PC-9 (cell line): ENCODE measurements around the gene EDARADD. TPM values are rescaled to one million over a fixed set of nuclear protein-coding genes. Genes with fewer than 3 reads are reported as not detected.

Source experiments
- BruUV-seq: library from RNA; stranded (reverse); fragments of 400-500 nt; replicated peaks from 2 replicates; lab custom pipeline; 2021; lab: Mats Ljungman, UMichigan
- CTCF ChIA-PET: fragments of 300-600 bp; sonication (Branson Sonifier 250); formaldehyde crosslinking; loops from one replicate; lab custom pipeline; 2022; ENCODE audit warnings: antibody characterized with exemption; lab: Charles Lee
- POLR2A ChIA-PET: fragments of 300-600 bp; sonication (Branson Sonifier 250); formaldehyde crosslinking; loops from one replicate; lab custom pipeline; 2022; ENCODE audit warnings: antibody characterized with exemption; ENCODE audit not compliant: unreplicated experiment; lab: Charles Lee
- DNase-seq, 2 experiments: peaks; one replicate each; pipeline versions ENCODE4 v3.0.0 to v3.0.0-alpha.2; 2015 to 2022; ENCODE audit warnings: mixed read lengths in 1 of 2
- H2AFZ ChIP-seq: fragments of 200-600 bp; sonication (generic); 2 replicates; pipeline ENCODE4 v1.8.1; 2017; ENCODE audit warnings: antibody characterized with exemption
- H3F3A ChIP-seq: fragments of 200-600 bp; sonication (generic); 2 replicates; pipeline ENCODE4 v1.8.1; 2017; ENCODE audit warnings: antibody characterized with exemption, mild to moderate bottlenecking, low read depth; ENCODE audit not compliant: insufficient read depth
- H3K27ac ChIP-seq: fragments of 200-600 bp; sonication (generic); 2 replicates; pipeline ENCODE4 v1.6.1; 2016; ENCODE audit warnings: mixed run types
- H3K27me3 ChIP-seq: fragments of 200-600 bp; sonication (generic); 2 replicates; pipeline ENCODE4 v1.6.1; 2016; ENCODE audit warnings: low read depth, mixed run types; ENCODE audit not compliant: insufficient read depth
- H3K36me3 ChIP-seq: fragments of 200-600 bp; sonication (generic); 2 replicates; pipeline ENCODE4 v1.6.1; 2016; ENCODE audit warnings: low read depth, mixed run types
- H3K4me1 ChIP-seq: fragments of 200-600 bp; sonication (generic); replicated peaks from 2 replicates; pipeline ENCODE4 v1.6.1; 2016; ENCODE audit warnings: mixed run types; ENCODE audit not compliant: insufficient read depth
- H3K4me2 ChIP-seq: fragments of 200-600 bp; sonication (generic); 2 replicates; pipeline ENCODE4 v1.6.1; 2017; ENCODE audit warnings: mixed run types
- H3K4me3 ChIP-seq: fragments of 200-600 bp; sonication (generic); 2 replicates; pipeline ENCODE4 v1.6.1; 2016; ENCODE audit warnings: mixed run types
- H3K79me2 ChIP-seq: fragments of 200-600 bp; sonication (generic); 2 replicates; pipeline ENCODE4 v1.6.1; 2017; ENCODE audit warnings: low read depth, mixed run types
- H3K9me2 ChIP-seq: fragments of 200-600 bp; sonication (generic); 2 replicates; pipeline ENCODE4 v1.8.1; 2017; ENCODE audit warnings: mild to moderate bottlenecking; ENCODE audit not compliant: insufficient read depth
- H3K9me3 ChIP-seq: fragments of 200-600 bp; sonication (generic); 2 replicates; pipeline ENCODE4 v1.8.1; 2016; ENCODE audit warnings: low read depth; ENCODE audit not compliant: insufficient read depth
- H4K20me1 ChIP-seq: fragments of 200-600 bp; sonication (generic); 2 replicates; pipeline ENCODE4 v1.8.1; 2017; ENCODE audit not compliant: insufficient read depth
- EZH2 ChIP-seq: fragments of 200-600 bp; sonication (generic); IDR thresholded peaks from 2 replicates; pipeline ENCODE4 v1.8.0; 2017; ENCODE audit warnings: antibody characterized with exemption, low read depth
- intact Hi-C: fragments of 100-400 bp; cut with micrococcal nuclease; formaldehyde crosslinking; loops from one replicate; pipeline ENCODE4 v1.10.0; 2022; ENCODE audit not compliant: unreplicated experiment
- total RNA-seq: library from RNA; stranded (reverse); gene quantifications from 2 replicates; pipeline ENCODE4 v1.2.3, GENCODE V29; 2021
- TF ChIP-seq, protein P1 (sequence below): fragments of 200-600 bp; sonication (generic); conservative IDR thresholded peaks from 2 replicates; pipeline ENCODE4 v1.6.1; 2017; ENCODE audit warnings: mixed run types, antibody characterized with exemption, mild to moderate bottlenecking, moderate library complexity

The EDARADD gene
- total RNA-seq, 1 experiment from 2014 or later, result not detected

DNA sequence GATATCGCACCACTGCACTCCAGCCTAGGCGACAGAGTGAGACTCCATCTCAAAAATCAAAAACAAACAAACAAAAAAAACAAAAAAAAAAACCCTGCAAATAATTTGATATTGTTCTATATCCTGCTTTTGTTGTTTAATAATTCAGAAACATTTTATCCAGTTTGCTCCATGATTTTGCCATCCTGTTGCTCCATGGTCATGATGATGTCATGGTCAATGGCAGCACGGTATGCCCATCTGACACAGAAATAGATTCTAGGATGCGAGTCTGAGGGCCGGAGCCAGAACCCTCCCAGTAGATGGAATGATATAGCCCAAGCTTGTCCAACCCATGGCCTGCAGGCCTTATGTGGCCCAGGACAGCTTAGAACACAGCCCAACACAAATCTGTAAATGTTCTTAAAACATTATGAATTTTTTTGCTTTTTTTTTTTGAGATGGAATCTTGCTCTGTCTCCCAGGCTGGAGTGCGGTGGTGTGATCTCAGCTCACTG is 39.8 kb downstream of the EDARADD start:
- intact Hi-C loops, result no loop called here

DNA sequence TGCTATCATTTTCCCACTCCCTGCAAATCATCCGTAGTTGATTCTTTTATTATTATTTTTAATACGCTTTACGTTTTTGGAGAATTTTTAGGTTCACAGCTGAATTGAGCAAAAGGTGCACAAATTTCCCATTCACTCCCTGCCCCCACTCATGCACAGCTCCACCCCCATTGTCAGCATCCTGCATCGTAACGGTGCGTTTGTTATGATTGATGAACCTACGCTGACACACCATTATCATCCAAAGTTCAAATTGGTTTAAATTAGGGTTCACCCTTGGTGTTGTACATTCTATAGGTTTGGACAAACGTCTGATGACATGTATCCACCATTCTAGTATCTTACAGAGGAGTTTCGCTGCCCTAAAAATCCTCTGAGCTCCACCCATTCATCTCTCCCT is 44.5 kb downstream of the EDARADD start:
- no peak overlapping the region for H3K27ac ChIP-seq
- intact Hi-C loops, result no loop called here
- no peaks in the 10 kb centered on the region for H3K4me1 ChIP-seq
- H3K4me3 ChIP-seq, result no peak overlapping the region
- no peak overlapping the region for H2AFZ ChIP-seq
- ChIA-PET CTCF (no interaction called here), POLR2A (no interaction called here)
- no peaks in the 10 kb centered on the region for H3K9me2 ChIP-seq
- no peaks in the 10 kb centered on the region for H3K79me2 ChIP-seq
- no peak for DNase-seq
- H3K27me3 ChIP-seq, result 0 out of 2 replicates have a peak, but pooled peaks cover 4% of the 10 kb centered on the region
- H3K36me3 ChIP-seq, result no peaks in the 10 kb centered on the region
- H3K4me2 ChIP-seq, result no peak overlapping the region
- H3F3A ChIP-seq, result no peaks in the 10 kb centered on the region
- H3K9me3 ChIP-seq, result no peaks in the 10 kb centered on the region
- no peak for TF ChIP-seq EZH2
- TF ChIP-seq, protein P1, sequence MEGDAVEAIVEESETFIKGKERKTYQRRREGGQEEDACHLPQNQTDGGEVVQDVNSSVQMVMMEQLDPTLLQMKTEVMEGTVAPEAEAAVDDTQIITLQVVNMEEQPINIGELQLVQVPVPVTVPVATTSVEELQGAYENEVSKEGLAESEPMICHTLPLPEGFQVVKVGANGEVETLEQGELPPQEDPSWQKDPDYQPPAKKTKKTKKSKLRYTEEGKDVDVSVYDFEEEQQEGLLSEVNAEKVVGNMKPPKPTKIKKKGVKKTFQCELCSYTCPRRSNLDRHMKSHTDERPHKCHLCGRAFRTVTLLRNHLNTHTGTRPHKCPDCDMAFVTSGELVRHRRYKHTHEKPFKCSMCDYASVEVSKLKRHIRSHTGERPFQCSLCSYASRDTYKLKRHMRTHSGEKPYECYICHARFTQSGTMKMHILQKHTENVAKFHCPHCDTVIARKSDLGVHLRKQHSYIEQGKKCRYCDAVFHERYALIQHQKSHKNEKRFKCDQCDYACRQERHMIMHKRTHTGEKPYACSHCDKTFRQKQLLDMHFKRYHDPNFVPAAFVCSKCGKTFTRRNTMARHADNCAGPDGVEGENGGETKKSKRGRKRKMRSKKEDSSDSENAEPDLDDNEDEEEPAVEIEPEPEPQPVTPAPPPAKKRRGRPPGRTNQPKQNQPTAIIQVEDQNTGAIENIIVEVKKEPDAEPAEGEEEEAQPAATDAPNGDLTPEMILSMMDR, result no peak
- H4K20me1 ChIP-seq, result no peaks in the 10 kb centered on the region
- BruUV-seq, result no TSS peak

More for the DNA sequence above, 39.8 kb downstream of the EDARADD start:
- ChIA-PET POLR2A (no interaction called here), CTCF (no interaction called here)
- Histone ChIP-seq H3K4me3 (no peak overlapping the region), H3K79me2 (no peaks in the 10 kb centered on the region), H3F3A (no peaks in the 10 kb centered on the region), H3K27ac (no peak overlapping the region), H3K36me3 (no peaks in the 10 kb centered on the region), H3K4me2 (no peak overlapping the region), H2AFZ (no peak overlapping the region), H4K20me1 (no peaks in the 10 kb centered on the region), H3K4me1 (no peaks in the 10 kb centered on the region), H3K9me2 (no peaks in the 10 kb centered on the region), H3K27me3 (0 out of 2 replicates have a peak, but pooled peaks cover 4% of the 10 kb centered on the region), H3K9me3 (no peaks in the 10 kb centered on the region)
- TF ChIP-seq, protein P1, result no peak
- TF ChIP-seq EZH2, result no peak
- no TSS peak for BruUV-seq
- DNase-seq, result no peak

DNA sequence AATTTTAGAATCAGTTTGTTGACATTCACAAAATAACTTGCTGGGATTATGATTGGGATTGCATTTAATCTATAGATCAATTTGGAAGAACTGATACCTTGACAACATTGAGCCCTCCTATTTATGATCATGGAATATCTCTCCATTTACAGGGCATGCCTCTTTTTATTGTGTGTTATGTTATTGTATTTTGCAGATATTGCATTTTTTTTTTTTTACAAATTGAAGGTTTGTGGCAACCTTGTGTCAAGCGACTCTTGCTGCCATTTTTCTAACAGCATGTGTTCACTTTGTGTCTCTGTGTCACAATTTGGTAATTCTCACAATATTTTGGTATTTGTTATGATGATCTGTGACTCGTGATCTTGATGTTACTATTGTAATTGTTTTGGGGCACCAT is 46.3 kb downstream of the EDARADD start:
- CTCF ChIA-PET, result no interaction called here
- Histone ChIP-seq H3K4me1 (no peaks in the 10 kb centered on the region), H3K36me3 (no peaks in the 10 kb centered on the region), H3F3A (no peaks in the 10 kb centered on the region), H3K4me3 (no peak overlapping the region), H2AFZ (no peak overlapping the region), H3K9me2 (no peaks in the 10 kb centered on the region), H3K27ac (no peak overlapping the region), H3K9me3 (peaks cover 4% of the 10 kb centered on the region; the same call in 1 of the 2 replicates), H3K79me2 (no peaks in the 10 kb centered on the region), H4K20me1 (no peaks in the 10 kb centered on the region), H3K4me2 (no peak overlapping the region), H3K27me3 (no peaks in the 10 kb centered on the region)
- BruUV-seq, result no TSS peak
- no peak for TF ChIP-seq EZH2
- TF ChIP-seq, protein P1, result no peak
- intact Hi-C loops, result no loop called here
- POLR2A ChIA-PET, result no interaction called here
- DNase-seq, result no peak
